HG03432 (cell line): ENCODE results near the gene SPATA6L.
A peak's percentile ranks its signal among the peaks of the same experiment; 100 is the strongest.

Source experiments
- ATAC-seq: cut with Tn5 transposase; IDR thresholded peaks from one replicate; pipeline ENCODE4 v1.9.1; 2021; ENCODE audit warnings: mild to moderate bottlenecking, moderate library complexity; ENCODE audit not compliant: unreplicated experiment

SPATA6L gene

GRCh38 chr9:4666042-4666699 is at the start of gene SPATA6L:
Gene SPATA6L, minus strand, starts transcription at chr9:4666480. Its CDS starts 230 bp downstream, at chr9:4666250.
- no peak for ATAC-seq

GRCh38 chr9:4714266-4715016 is 48.2 kb upstream of the SPATA6L start:
- no peak for ATAC-seq

- no peak for ATAC-seq
Observed at GRCh38 chr9:4713849-4714248, 47.6 kb upstream of the SPATA6L start.

GRCh38 chr9:4709380-4709779 is 43.1 kb upstream of the SPATA6L start:
- no peak for ATAC-seq

- ATAC-seq: no peak
Observed at GRCh38 chr9:4706971-4707622, 40.8 kb upstream of the SPATA6L start.

- no peak for ATAC-seq
Observed at GRCh38 chr9:4706021-4706420, 39.7 kb upstream of the SPATA6L start.

- no peak for ATAC-seq
Observed at GRCh38 chr9:4704129-4704528, 37.8 kb upstream of the SPATA6L start.

GRCh38 chr9:4701526-4701925 is 35.2 kb upstream of the SPATA6L start:
- ATAC-seq: no peak

GRCh38 chr9:4700932-4701331 is 34.7 kb upstream of the SPATA6L start:
- no peak for ATAC-seq

- ATAC-seq: no peak
Observed at GRCh38 chr9:4700091-4700490, 33.8 kb upstream of the SPATA6L start.

- no peak for ATAC-seq
Observed at GRCh38 chr9:4691795-4692194, 25.5 kb upstream of the SPATA6L start.

- ATAC-seq: peak; percentile 68
Observed at GRCh38 chr9:4690144-4690543, 23.9 kb upstream of the SPATA6L start.

GRCh38 chr9:4689687-4690104 is 23.4 kb upstream of the SPATA6L start:
- peak; percentile 72 for ATAC-seq

- no peak for ATAC-seq
Observed at GRCh38 chr9:4689021-4689420, 22.7 kb upstream of the SPATA6L start.

GRCh38 chr9:4686584-4686983 is 20.3 kb upstream of the SPATA6L start:
- no peak for ATAC-seq

GRCh38 chr9:4686112-4686511 is 19.8 kb upstream of the SPATA6L start:
- no peak for ATAC-seq

GRCh38 chr9:4684820-4685219 is 18.5 kb upstream of the SPATA6L start:
- no peak for ATAC-seq

GRCh38 chr9:4680750-4681149 is 14.5 kb upstream of the SPATA6L start:
- ATAC-seq: no peak

GRCh38 chr9:4680173-4680525 is 13.9 kb upstream of the SPATA6L start:
- ATAC-seq: peak; percentile 2

GRCh38 chr9:4679268-4680172 is 13.2 kb upstream of the SPATA6L start, which contains the start of gene CDC37L1:
Gene CDC37L1, plus strand, starts transcription at chr9:4679569. Its CDS starts 199 bp downstream, at chr9:4679768.
- peak; percentile 98 for ATAC-seq
